GM19025 (cell line): ENCODE measurements around the gene BIN1.
"Not testable (repeated sequence)": the region's sequence is repeated elsewhere in the genome, so short reads cannot be mapped to it uniquely, and the experiment has no call there.

Experiments
- ATAC-seq: cut with Tn5 transposase; IDR thresholded peaks from one replicate; pipeline ENCODE4 v1.9.1; 2021; ENCODE audit warnings: mild to moderate bottlenecking, low read depth, moderate library complexity; ENCODE audit not compliant: unreplicated experiment

Gene BIN1

GRCh38 chr2:127034883-127035611 lies 71.9 kb downstream of the BIN1 start:
- peak; percentile 73 for ATAC-seq

GRCh38 chr2:127034051-127034450 lies 72.9 kb downstream of the BIN1 start:
- no peak for ATAC-seq

- ATAC-seq = no peak
Measured at GRCh38 chr2:127032621-127033020, 74.3 kb downstream of the BIN1 start.

GRCh38 chr2:127029350-127030051 lies 77.5 kb downstream of the BIN1 start:
- no peak for ATAC-seq

GRCh38 chr2:127028745-127029144 lies 78.2 kb downstream of the BIN1 start:
- ATAC-seq = not testable (repeated sequence)

- no peak for ATAC-seq
Measured at GRCh38 chr2:127027715-127028114, 79.2 kb downstream of the BIN1 start.

GRCh38 chr2:127025359-127026166 lies 81.4 kb downstream of the BIN1 start:
- ATAC-seq = peak; percentile 90

- ATAC-seq = peak; percentile 7
Measured at GRCh38 chr2:127024769-127025358, 82.1 kb downstream of the BIN1 start.

- ATAC-seq = no peak
Measured at GRCh38 chr2:127023504-127023903, 83.5 kb downstream of the BIN1 start.

- no peak for ATAC-seq
Measured at GRCh38 chr2:127022817-127023216, 84.1 kb downstream of the BIN1 start.

GRCh38 chr2:127020536-127020935 lies 86.4 kb downstream of the BIN1 start:
- ATAC-seq = no peak

- no peak for ATAC-seq
Measured at GRCh38 chr2:127017548-127017947, 89.4 kb downstream of the BIN1 start.

GRCh38 chr2:127016329-127016728 lies 90.6 kb downstream of the BIN1 start:
- ATAC-seq = no peak

- ATAC-seq = no peak
Measured at GRCh38 chr2:127015106-127015910, 91.6 kb downstream of the BIN1 start.

GRCh38 chr2:127014630-127015029 lies 92.3 kb downstream of the BIN1 start:
- no peak for ATAC-seq

- no peak for ATAC-seq
Measured at GRCh38 chr2:127014224-127014623, 92.7 kb downstream of the BIN1 start.

- ATAC-seq = no peak
Measured at GRCh38 chr2:127012868-127013267, 94.1 kb downstream of the BIN1 start.

- ATAC-seq = no peak
Measured at GRCh38 chr2:127012215-127012614, 94.7 kb downstream of the BIN1 start.

- ATAC-seq = no peak
Measured at GRCh38 chr2:127011796-127012195, 95.2 kb downstream of the BIN1 start.

- ATAC-seq = no peak
Measured at GRCh38 chr2:127011231-127011661, 95.7 kb downstream of the BIN1 start.
